HepG2 (cell line): ENCODE data around the gene TBXAS1.

Experiments used
- CTCF ChIP-seq: sonication (generic); formaldehyde crosslinking; IDR thresholded peaks from 2 replicates; pipeline ENCODE4 v1.5.0; 2020; ENCODE audit warnings: mild to moderate bottlenecking, missing genetic modification reagents, moderate library complexity
- YY1 ChIP-seq: IDR thresholded peaks from 2 replicates; pipeline ENCODE4 v1.6.1; 2011; ENCODE audit warnings: low read length, low read depth, moderate library complexity, mild to moderate bottlenecking; ENCODE audit not compliant: insufficient read depth, insufficient replicate concordance
- ZHX1 ChIP-seq: sonication (generic); formaldehyde crosslinking; IDR thresholded peaks from 2 replicates; pipeline ENCODE4 v1.8.1; 2022; ENCODE audit warnings: low read depth, mild to moderate bottlenecking, missing genetic modification reagents

DNA sequence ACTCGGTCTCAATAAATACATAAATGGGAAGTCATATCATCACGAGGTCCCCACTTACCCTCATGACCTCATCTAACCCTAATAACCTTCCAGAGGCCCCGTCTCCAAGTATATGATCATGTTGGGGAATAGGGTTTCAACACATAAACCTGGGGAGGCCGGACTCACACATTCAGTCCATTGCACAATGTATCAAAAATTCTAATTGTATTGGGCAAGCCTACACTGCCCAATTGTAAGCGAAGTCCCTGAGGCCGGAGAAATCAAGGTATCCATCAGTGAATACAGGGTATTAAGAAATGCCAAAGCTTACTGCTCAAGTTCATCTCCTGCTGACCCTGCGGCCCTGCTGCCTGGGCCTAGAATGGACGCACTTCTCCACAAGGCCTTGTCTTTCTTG lies 164.1 kb downstream of the TBXAS1 start:
- TF ChIP-seq ZHX1 (CRISPR knock-in tag), result no peak
- TF ChIP-seq CTCF, result no peak
- no peak for TF ChIP-seq YY1
